Measurements from ENCODE around the gene SLC25A24. TPM values are rescaled to one million over a fixed set of nuclear protein-coding genes. Genes with fewer than 3 reads are reported as not detected.

Gene SLC25A24
- total and polyA plus RNA-seq, 9 of the 15 experiments (the other 6 are each of a cell fraction or from before 2014, with no cell fraction given), result 6.9 to 34.9 (median 25.4) TPM

- TF ChIP-seq REST (IDR thresholded peaks at IDR 0.05; ENCODE audit: borderline replicate concordance) (peak; percentile 39), REST (CRISPR knock-in tag; IDR thresholded peaks at IDR 0.05; ENCODE audit: low read depth) (no peak), SMC3 (conservative IDR thresholded peaks at IDR 0.05; ENCODE audit: insufficient read depth, low read depth, low read length) (0 out of 2 replicates have a peak, but pooled peaks have one; percentile 6), KAT7 (CRISPR knock-in tag; IDR thresholded peaks at IDR 0.05; ENCODE audit: borderline replicate concordance) (no peak), DACH1 (IDR thresholded peaks at IDR 0.05; ENCODE audit: partially characterized antibody) (peak; percentile 65), ETV1 (tag; conservative IDR thresholded peaks at IDR 0.05; ENCODE audit: low read depth) (no peak), HOMEZ (CRISPR knock-in tag; IDR thresholded peaks at IDR 0.05) (no peak), CTCFL (IDR thresholded peaks at IDR 0.05; ENCODE audit: borderline replicate concordance, insufficient read depth, low read depth, low read length, poor library complexity, severe bottlenecking) (peak; percentile 72), CTCF (IDR thresholded peaks at IDR 0.05 in 2 of 3, conservative IDR thresholded peaks at IDR 0.05 in 1 of 3; ENCODE audit: insufficient read depth in 2 of 3, low read depth in 1 of 3, low read length in 3 of 3) (peak; percentile 50 to 57 (median 55); a peak in 5 of 6 replicates), TCF3 (CRISPR knock-in tag; IDR thresholded peaks at IDR 0.05) (no peak), GATAD2B (IDR thresholded peaks at IDR 0.05; ENCODE audit: borderline replicate concordance) (no peak), KLF16 (IDR thresholded peaks at IDR 0.05) (no peak)
These were observed 78.6 kb downstream of the SLC25A24 start (continued) for GRCh38 chr1:108121358-108122143.

Measured in K562 (cell line).